Neuronal stem cell (in vitro differentiated cells): ENCODE results near the gene SHE.

Experiments used
- DNase-seq: peaks from one replicate; pipeline ENCODE4 v3.0.0-alpha.2; 2013; ENCODE audit warnings: low spot score
- H2AFZ ChIP-seq: one replicate; pipeline ENCODE4 v1.6.1; 2013; ENCODE audit warnings: mild to moderate bottlenecking, low read length, inconsistent platforms
- H2AK5ac ChIP-seq: 2 replicates; pipeline ENCODE4 v1.6.1; 2013; ENCODE audit warnings: low read depth, mild to moderate bottlenecking, inconsistent platforms, low read length, moderate library complexity, mixed read lengths
- H2BK120ac ChIP-seq: 2 replicates; pipeline ENCODE4 v1.6.1; 2013; ENCODE audit warnings: low read depth, mild to moderate bottlenecking, inconsistent platforms, low read length, moderate library complexity, mixed read lengths
- H2BK12ac ChIP-seq: one replicate; pipeline ENCODE4 v1.6.1; 2013; ENCODE audit warnings: low read length, inconsistent platforms
- H2BK15ac ChIP-seq: 2 replicates; pipeline ENCODE4 v1.6.1; 2013; ENCODE audit warnings: mild to moderate bottlenecking, low read length, inconsistent platforms, mixed read lengths
- H2BK5ac ChIP-seq: one replicate; pipeline ENCODE4 v1.6.1; 2013; ENCODE audit warnings: inconsistent platforms, mild to moderate bottlenecking, low read length, moderate library complexity
- H3K14ac ChIP-seq: one replicate; pipeline ENCODE4 v1.6.1; 2013; ENCODE audit warnings: low read length, inconsistent platforms
- H3K18ac ChIP-seq: 2 replicates; pipeline ENCODE4 v1.6.1; 2013; ENCODE audit warnings: low read length, inconsistent platforms
- H3K23ac ChIP-seq: 2 replicates; pipeline ENCODE4 v1.6.1; 2013; ENCODE audit warnings: low read depth, mild to moderate bottlenecking, mixed read lengths, low read length, inconsistent platforms; ENCODE audit not compliant: poor library complexity
- H3K27ac ChIP-seq: replicated peaks from 3 replicates; pipeline ENCODE4 v1.5.1; 2013; ENCODE audit warnings: low read length, inconsistent platforms
- H3K27me3 ChIP-seq, 3 experiments: 2 replicates each; pipeline ENCODE4 v1.6.1; 2013; ENCODE audit warnings: low read length in 3 of 3, mild to moderate bottlenecking in 2 of 3, inconsistent platforms in 1 of 3, low read depth in 1 of 3, mixed read lengths in 1 of 3, moderate library complexity in 1 of 3; ENCODE audit not compliant: control insufficient read depth in 3 of 3, insufficient read depth in 3 of 3
- H3K36me3 ChIP-seq, 2 donors: replicated peaks in 1 of 2; 2 replicates each; pipeline ENCODE4 v1.6.1; 2013; ENCODE audit warnings: low read length in 2 of 2; ENCODE audit not compliant: control insufficient read depth in 2 of 2, insufficient read depth in 2 of 2
- H3K4ac ChIP-seq: 2 replicates; pipeline ENCODE4 v1.6.1; 2013; ENCODE audit warnings: inconsistent platforms, mild to moderate bottlenecking, low read length, moderate library complexity
- H3K4me1 ChIP-seq, 2 donors: 1 replicate in 1 of 2; 2 replicates in 1 of 2; pipeline ENCODE4 v1.6.1; 2013; ENCODE audit warnings: low read length in 2 of 2, low read depth in 1 of 2; ENCODE audit not compliant: control insufficient read depth in 2 of 2, insufficient read depth in 1 of 2
- H3K4me2 ChIP-seq: one replicate; pipeline ENCODE4 v1.6.1; 2013; ENCODE audit warnings: mild to moderate bottlenecking, low read length, inconsistent platforms; ENCODE audit not compliant: insufficient read depth, poor library complexity, severe bottlenecking
- H3K4me3 ChIP-seq, 2 donors: 2 replicates each; pipeline ENCODE4 v1.5.1; 2013; ENCODE audit warnings: low read length in 2 of 2, mild to moderate bottlenecking in 2 of 2, inconsistent platforms in 1 of 2, moderate library complexity in 1 of 2
- H3K79me1 ChIP-seq: one replicate; pipeline ENCODE4 v1.6.1; 2013; ENCODE audit warnings: low read depth, mild to moderate bottlenecking, inconsistent platforms, low read length, moderate library complexity
- H3K9ac ChIP-seq: one replicate; pipeline ENCODE4 v1.6.1; 2013; ENCODE audit warnings: mild to moderate bottlenecking, low read depth, low read length, inconsistent platforms; ENCODE audit not compliant: poor library complexity
- H3K9me3 ChIP-seq, 2 donors: replicated peaks in 1 of 2; 2 replicates each; pipeline versions ENCODE3 to v1.6.1; 2013; ENCODE audit warnings: low read length in 2 of 2, mild to moderate bottlenecking in 2 of 2, inconsistent platforms in 1 of 2, low read depth in 1 of 2, mixed read lengths in 1 of 2, moderate library complexity in 1 of 2; ENCODE audit not compliant: control insufficient read depth in 2 of 2, insufficient read depth in 1 of 2
- H4K8ac ChIP-seq: one replicate; pipeline ENCODE4 v1.6.1; 2013; ENCODE audit warnings: low read depth, mild to moderate bottlenecking, inconsistent platforms, low read length, moderate library complexity
- H4K91ac ChIP-seq: one replicate; pipeline ENCODE4 v1.6.1; 2013; ENCODE audit warnings: low read length, low read depth, mild to moderate bottlenecking, inconsistent platforms; ENCODE audit not compliant: poor library complexity
- WGBS, 2 donors: extraction: QIAGEN DNeasy Blood & Tissue Kit; methylation state at CpG; one replicate each; pipeline ENCODE4 v1.1.7; 2013; ENCODE audit warnings: missing lambda C conversion rate in 2 of 2, mixed read lengths in 1 of 2; ENCODE audit not compliant: insufficient read length in 2 of 2, insufficient replicate concordance in 1 of 2; ENCODE audit errors: extremely low coverage in 2 of 2; 5-methylcytosine and 5-hydroxymethylcytosine counted together

SHE gene

GRCh38 chr1:154541231-154541630 is 39.0 kb upstream of the SHE start:
- Histone ChIP-seq H3K4me3 (no peak overlapping the region), H2AFZ (peak overlapping the region; percentile 3), H2BK5ac (no peak overlapping the region), H3K27me3 (peaks cover 0 to 27% (median 0%) of the 10 kb centered on the region in 3 experiments), H4K8ac (no peak overlapping the region), H3K27ac (no peak overlapping the region), H3K36me3 (no peaks in the 10 kb centered on the region), H3K4me2 (no peak overlapping the region), H3K9me3 (no peaks in the 10 kb centered on the region), H3K79me1 (no peaks in the 10 kb centered on the region), H3K18ac (peak overlapping the region; percentile 23), H3K4ac (no peak overlapping the region), H2AK5ac (no peak overlapping the region), H3K4me1 (peaks cover 0 to 1% of the 10 kb centered on the region in 2 donors), H2BK15ac (no peak overlapping the region), H3K14ac (no peak overlapping the region), H3K23ac (no peak overlapping the region), H3K9ac (no peak overlapping the region), H4K91ac (no peak overlapping the region), H2BK12ac (no peak overlapping the region), H2BK120ac (no peak overlapping the region)
- DNase-seq = no peak
- 100% methylated on average over 1 of the region's 6 CpGs; no CpG with 5 or more reads in 1 of the 2 donors for WGBS, 2 donors

GRCh38 chr1:154539486-154540483 is 37.6 kb upstream of the SHE start:
- Histone ChIP-seq H2BK12ac (no peak overlapping the region), H4K8ac (no peak overlapping the region), H3K23ac (no peak overlapping the region), H2BK15ac (no peak overlapping the region), H3K27me3 (peaks cover 0 to 27% (median 0%) of the 10 kb centered on the region in 3 experiments), H3K9ac (no peak overlapping the region), H3K18ac (no peak overlapping the region), H3K4ac (no peak overlapping the region), H3K27ac (no peak overlapping the region), H3K79me1 (no peaks in the 10 kb centered on the region), H4K91ac (no peak overlapping the region), H3K4me2 (no peak overlapping the region), H2AK5ac (no peak overlapping the region), H3K4me3 (no peak overlapping the region), H2BK5ac (no peak overlapping the region), H3K9me3 (peaks cover 0 to 6% of the 10 kb centered on the region in 2 donors), H2BK120ac (no peak overlapping the region), H2AFZ (no peak overlapping the region), H3K36me3 (no peaks in the 10 kb centered on the region), H3K14ac (no peak overlapping the region), H3K4me1 (peaks cover 0 to 1% of the 10 kb centered on the region in 2 donors)
- WGBS, 2 donors = no CpG with 5 or more reads among the region's 9 CpGs
- DNase-seq = no peak

GRCh38 chr1:154536570-154536969 is 34.4 kb upstream of the SHE start:
- Histone ChIP-seq H3K23ac (no peak overlapping the region), H3K14ac (no peak overlapping the region), H3K18ac (no peak overlapping the region), H3K27me3 (peaks cover 0 to 14% (median 0%) of the 10 kb centered on the region in 3 experiments), H2AK5ac (no peak overlapping the region), H3K9ac (no peak overlapping the region), H3K4ac (no peak overlapping the region), H2AFZ (no peak overlapping the region), H4K91ac (no peak overlapping the region), H2BK120ac (no peak overlapping the region), H3K27ac (no peak overlapping the region), H2BK15ac (no peak overlapping the region), H2BK5ac (no peak overlapping the region), H2BK12ac (no peak overlapping the region), H3K79me1 (no peaks in the 10 kb centered on the region), H3K36me3 (no peaks in the 10 kb centered on the region), H3K9me3 (peaks cover 0 to 6% of the 10 kb centered on the region in 2 donors), H3K4me2 (no peak overlapping the region), H4K8ac (no peak overlapping the region), H3K4me3 (no peak overlapping the region), H3K4me1 (peaks cover 0 to 1% of the 10 kb centered on the region in 2 donors)
- no CpG with 5 or more reads among the region's 7 CpGs for WGBS, 2 donors
- DNase-seq = no peak
